HEK293 (cell line): ENCODE results near the gene CXXC5.
A peak's percentile ranks its signal among the peaks of the same experiment; 100 is the strongest.

ENCODE experiments used
- CTCF ChIA-PET: fragments of 350-600 bp; formaldehyde crosslinking; extraction: SDS; loops from one replicate; lab custom pipeline; 2021; ENCODE audit warnings: antibody characterized with exemption; lab: Yijun Ruan, JAX
- POLR2A ChIA-PET: fragments of 300-600 bp; formaldehyde crosslinking; extraction: SDS; loops from one replicate; lab custom pipeline; 2020; ENCODE audit warnings: antibody characterized with exemption, inconsistent platforms; lab: Yijun Ruan, JAX
- H3K27ac ChIP-seq: fragments of 200-500 bp; sonication (Bioruptor generic); 2 replicates; pipeline ENCODE4 v1.5.1; 2014; ENCODE audit warnings: low read depth, low read length, control low read depth, inconsistent platforms; ENCODE audit errors: extremely low read depth
- H3K36me3 ChIP-seq, 2 experiments: fragments of 200-500 bp in 1 of 2; sonication (Bioruptor generic) in 1 of 2; 1 replicate in 1 of 2; 2 replicates in 1 of 2; pipeline ENCODE4 v1.5.1; 2014 to 2017; ENCODE audit warnings: inconsistent platforms in 2 of 2, low read length in 2 of 2; ENCODE audit not compliant: control insufficient read depth in 2 of 2, insufficient read depth in 1 of 2
- H3K4me1 ChIP-seq: fragments of 200-500 bp; sonication (Bioruptor generic); 2 replicates; pipeline ENCODE4 v1.5.1; 2014; ENCODE audit warnings: mild to moderate bottlenecking, low read length, inconsistent platforms; ENCODE audit not compliant: control insufficient read depth, insufficient read depth
- H3K4me3 ChIP-seq: 2 replicates; pipeline ENCODE4 v1.5.1; 2011; ENCODE audit warnings: low read depth, mild to moderate bottlenecking, control low read depth, low read length, moderate library complexity
- H3K9me3 ChIP-seq: fragments of 200-500 bp; sonication (Bioruptor generic); 2 replicates; pipeline ENCODE4 v1.5.1; 2014; ENCODE audit warnings: low read depth, low read length, inconsistent platforms; ENCODE audit not compliant: control insufficient read depth, insufficient read depth
- BCL6B ChIP-seq: fragments of 450-650 bp; formaldehyde crosslinking; IDR thresholded peaks from 2 replicates; pipeline ENCODE4 v1.5.1; 2017; ENCODE audit warnings: missing biosample characterization, missing genetic modification characterization
- EGR2 ChIP-seq: fragments of 450-650 bp; formaldehyde crosslinking; IDR thresholded peaks from 2 replicates; pipeline ENCODE4 v1.5.1; 2016; ENCODE audit warnings: low read depth, missing biosample characterization, missing genetic modification characterization
- MZF1 ChIP-seq: fragments of 450-650 bp; formaldehyde crosslinking; IDR thresholded peaks from 2 replicates; pipeline ENCODE4 v1.5.1; 2017; ENCODE audit warnings: missing biosample characterization, missing genetic modification characterization, borderline replicate concordance
- SP7 ChIP-seq: fragments of 450-650 bp; formaldehyde crosslinking; IDR thresholded peaks from 2 replicates; pipeline ENCODE4 v1.5.1; 2016; ENCODE audit warnings: missing biosample characterization, missing genetic modification characterization
- ZFP41 ChIP-seq: fragments of 450-650 bp; formaldehyde crosslinking; IDR thresholded peaks from 2 replicates; pipeline ENCODE4 v1.5.1; 2016; ENCODE audit warnings: missing biosample characterization, missing genetic modification characterization, borderline replicate concordance
- ZNF114 ChIP-seq: fragments of 450-650 bp; formaldehyde crosslinking; IDR thresholded peaks from 2 replicates; pipeline ENCODE4 v1.5.0; 2017; ENCODE audit warnings: missing biosample characterization, missing genetic modification characterization
- ZNF19 ChIP-seq: fragments of 450-650 bp; formaldehyde crosslinking; IDR thresholded peaks from 2 replicates; pipeline ENCODE4; 2016; ENCODE audit warnings: missing biosample characterization, missing genetic modification characterization, low read depth
- ZNF335 ChIP-seq: fragments of 450-650 bp; formaldehyde crosslinking; conservative IDR thresholded peaks from 2 replicates; pipeline ENCODE4 v1.5.1; 2016; ENCODE audit warnings: missing biosample characterization, missing genetic modification characterization
- ZNF341 ChIP-seq: fragments of 450-650 bp; formaldehyde crosslinking; IDR thresholded peaks from 2 replicates; pipeline ENCODE4; 2016; ENCODE audit warnings: low read depth, missing biosample characterization, missing genetic modification characterization
- ZNF404 ChIP-seq: fragments of 450-650 bp; formaldehyde crosslinking; IDR thresholded peaks from 2 replicates; pipeline ENCODE4 v1.5.1; 2017; ENCODE audit warnings: missing biosample characterization, missing genetic modification characterization
- ZNF426 ChIP-seq: fragments of 450-650 bp; formaldehyde crosslinking; IDR thresholded peaks from 2 replicates; pipeline ENCODE4 v1.5.1; 2017; ENCODE audit warnings: missing biosample characterization, missing genetic modification characterization, mild to moderate bottlenecking, inconsistent platforms, moderate library complexity
- ZNF585B ChIP-seq: fragments of 450-650 bp; formaldehyde crosslinking; IDR thresholded peaks from 2 replicates; pipeline ENCODE4 v1.5.1; 2016; ENCODE audit warnings: missing biosample characterization, missing genetic modification characterization
- ZNF600 ChIP-seq: fragments of 450-650 bp; formaldehyde crosslinking; IDR thresholded peaks from 2 replicates; pipeline ENCODE4 v1.5.1; 2016; ENCODE audit warnings: missing biosample characterization, missing genetic modification characterization
- ZNF654 ChIP-seq: fragments of 450-650 bp; formaldehyde crosslinking; IDR thresholded peaks from 2 replicates; pipeline ENCODE4 v1.5.1; 2016; ENCODE audit warnings: low read depth, missing biosample characterization, missing genetic modification characterization
- ZNF692 ChIP-seq: fragments of 450-650 bp; formaldehyde crosslinking; IDR thresholded peaks from 2 replicates; pipeline ENCODE4 v1.5.1; 2016; ENCODE audit warnings: missing biosample characterization, missing genetic modification characterization
- ZNF707 ChIP-seq: fragments of 450-650 bp; formaldehyde crosslinking; IDR thresholded peaks from 2 replicates; pipeline ENCODE4 v1.5.1; 2016; ENCODE audit warnings: missing biosample characterization, missing genetic modification characterization
- ZSCAN4 ChIP-seq: fragments of 450-650 bp; formaldehyde crosslinking; IDR thresholded peaks from 2 replicates; pipeline ENCODE4 v1.5.1; 2017; ENCODE audit warnings: missing biosample characterization, missing genetic modification characterization
- TF ChIP-seq, protein P1 (sequence below): fragments of 450-650 bp; formaldehyde crosslinking; IDR thresholded peaks from 2 replicates; pipeline ENCODE4 v1.5.1; 2016; ENCODE audit warnings: missing biosample characterization, missing genetic modification characterization, low read depth
- TF ChIP-seq, protein P2 (sequence below): fragments of 450-650 bp; formaldehyde crosslinking; IDR thresholded peaks from 2 replicates; pipeline ENCODE4 v1.5.1; 2016; ENCODE audit warnings: missing biosample characterization, missing genetic modification characterization, borderline replicate concordance
- TF ChIP-seq, protein P3 (sequence below): fragments of 450-650 bp; formaldehyde crosslinking; IDR thresholded peaks from 2 replicates; pipeline ENCODE4 v1.5.1; 2017; ENCODE audit warnings: missing biosample characterization, missing genetic modification characterization

The CXXC5 gene

GRCh38 chr5:139677736-139678613 lies 29.8 kb downstream of the CXXC5 start:
- peaks cover 0 to 18% of the 10 kb centered on the region in 2 experiments; a peak in 1 of 3 replicates for H3K36me3 ChIP-seq
- POLR2A ChIA-PET, result interaction anchor here (0.5 to 1.2 kb wide), 2 partner anchors 10 to 20 kb away, joined by 4 to 9 read pairs; no protein-coding TSS in a partner anchor

GRCh38 chr5:139678751-139679750 lies 30.9 kb downstream of the CXXC5 start:
- POLR2A ChIA-PET, result interaction anchor here (1.2 kb wide), 1 partner anchor 21 kb away, joined by 9 read pairs; no protein-coding TSS in a partner anchor
- no peaks in the 10 kb centered on the region for H3K4me1 ChIP-seq
- CTCF ChIA-PET, result interaction anchor here (0.6 to 1.2 kb wide), 3 partner anchors 45 to 86 kb away, joined by 3 to 4 read pairs (median 3); no protein-coding TSS in a partner anchor
- H3K4me3 ChIP-seq, result no peak overlapping the region
- no peak overlapping the region for H3K27ac ChIP-seq
- no peaks in the 10 kb centered on the region for H3K9me3 ChIP-seq
- peaks cover 0 to 19% of the 10 kb centered on the region in 2 experiments; a peak in 1 of 3 replicates for H3K36me3 ChIP-seq
- TF ChIP-seq, protein P1, sequence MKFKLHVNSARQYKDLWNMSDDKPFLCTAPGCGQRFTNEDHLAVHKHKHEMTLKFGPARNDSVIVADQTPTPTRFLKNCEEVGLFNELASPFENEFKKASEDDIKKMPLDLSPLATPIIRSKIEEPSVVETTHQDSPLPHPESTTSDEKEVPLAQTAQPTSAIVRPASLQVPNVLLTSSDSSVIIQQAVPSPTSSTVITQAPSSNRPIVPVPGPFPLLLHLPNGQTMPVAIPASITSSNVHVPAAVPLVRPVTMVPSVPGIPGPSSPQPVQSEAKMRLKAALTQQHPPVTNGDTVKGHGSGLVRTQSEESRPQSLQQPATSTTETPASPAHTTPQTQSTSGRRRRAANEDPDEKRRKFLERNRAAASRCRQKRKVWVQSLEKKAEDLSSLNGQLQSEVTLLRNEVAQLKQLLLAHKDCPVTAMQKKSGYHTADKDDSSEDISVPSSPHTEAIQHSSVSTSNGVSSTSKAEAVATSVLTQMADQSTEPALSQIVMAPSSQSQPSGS (tag by site-specific recombination), result no peak
- peak; percentile 91 for TF ChIP-seq EGR2 (tag by site-specific recombination)
- TF ChIP-seq ZNF114 (tag by site-specific recombination), result no peak
- TF ChIP-seq ZNF19 (tag by site-specific recombination), result no peak
- peak; percentile 36; the same call in 1 of the 2 replicates for TF ChIP-seq ZSCAN4 (tag by site-specific recombination)
- 0 out of 2 replicates have a peak, but pooled peaks have one; percentile 46 for TF ChIP-seq ZNF692 (tag by site-specific recombination)
- TF ChIP-seq ZNF335, result no peak

More at GRCh38 chr5:139677736-139678613, 29.8 kb downstream of the CXXC5 start:
- Histone ChIP-seq H3K4me3 (no peak overlapping the region), H3K27ac (no peak overlapping the region), H3K9me3 (no peaks in the 10 kb centered on the region), H3K4me1 (no peaks in the 10 kb centered on the region)
- CTCF ChIA-PET, result interaction anchor here (1.2 kb wide), 1 partner anchor 88 kb away, joined by 4 read pairs; no protein-coding TSS in a partner anchor
- TF ChIP-seq, protein P2, sequence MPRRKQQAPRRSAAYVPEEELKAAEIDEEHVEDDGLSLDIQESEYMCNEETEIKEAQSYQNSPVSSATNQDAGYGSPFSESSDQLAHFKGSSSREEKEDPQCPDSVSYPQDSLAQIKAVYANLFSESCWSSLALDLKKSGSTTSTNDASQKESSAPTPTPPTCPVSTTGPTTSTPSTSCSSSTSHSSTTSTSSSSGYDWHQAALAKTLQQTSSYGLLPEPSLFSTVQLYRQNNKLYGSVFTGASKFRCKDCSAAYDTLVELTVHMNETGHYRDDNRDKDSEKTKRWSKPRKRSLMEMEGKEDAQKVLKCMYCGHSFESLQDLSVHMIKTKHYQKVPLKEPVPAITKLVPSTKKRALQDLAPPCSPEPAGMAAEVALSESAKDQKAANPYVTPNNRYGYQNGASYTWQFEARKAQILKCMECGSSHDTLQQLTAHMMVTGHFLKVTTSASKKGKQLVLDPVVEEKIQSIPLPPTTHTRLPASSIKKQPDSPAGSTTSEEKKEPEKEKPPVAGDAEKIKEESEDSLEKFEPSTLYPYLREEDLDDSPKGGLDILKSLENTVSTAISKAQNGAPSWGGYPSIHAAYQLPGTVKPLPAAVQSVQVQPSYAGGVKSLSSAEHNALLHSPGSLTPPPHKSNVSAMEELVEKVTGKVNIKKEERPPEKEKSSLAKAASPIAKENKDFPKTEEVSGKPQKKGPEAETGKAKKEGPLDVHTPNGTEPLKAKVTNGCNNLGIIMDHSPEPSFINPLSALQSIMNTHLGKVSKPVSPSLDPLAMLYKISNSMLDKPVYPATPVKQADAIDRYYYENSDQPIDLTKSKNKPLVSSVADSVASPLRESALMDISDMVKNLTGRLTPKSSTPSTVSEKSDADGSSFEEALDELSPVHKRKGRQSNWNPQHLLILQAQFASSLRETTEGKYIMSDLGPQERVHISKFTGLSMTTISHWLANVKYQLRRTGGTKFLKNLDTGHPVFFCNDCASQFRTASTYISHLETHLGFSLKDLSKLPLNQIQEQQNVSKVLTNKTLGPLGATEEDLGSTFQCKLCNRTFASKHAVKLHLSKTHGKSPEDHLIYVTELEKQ, result no peak
- TF ChIP-seq SP7 (tag by site-specific recombination) (0 out of 2 replicates have a peak, but pooled peaks have one; percentile 17), BCL6B (tag by site-specific recombination) (no peak), ZNF426 (tag by site-specific recombination) (no peak), ZNF654 (tag by site-specific recombination) (no peak), ZNF707 (tag by site-specific recombination) (no peak), MZF1 (tag by site-specific recombination) (no peak), ZNF404 (no peak), ZNF341 (tag by site-specific recombination) (peak; percentile 92), ZFP41 (no peak), ZNF600 (tag by site-specific recombination) (peak; percentile 95), ZNF585B (tag by site-specific recombination) (no peak)
- TF ChIP-seq, protein P3, sequence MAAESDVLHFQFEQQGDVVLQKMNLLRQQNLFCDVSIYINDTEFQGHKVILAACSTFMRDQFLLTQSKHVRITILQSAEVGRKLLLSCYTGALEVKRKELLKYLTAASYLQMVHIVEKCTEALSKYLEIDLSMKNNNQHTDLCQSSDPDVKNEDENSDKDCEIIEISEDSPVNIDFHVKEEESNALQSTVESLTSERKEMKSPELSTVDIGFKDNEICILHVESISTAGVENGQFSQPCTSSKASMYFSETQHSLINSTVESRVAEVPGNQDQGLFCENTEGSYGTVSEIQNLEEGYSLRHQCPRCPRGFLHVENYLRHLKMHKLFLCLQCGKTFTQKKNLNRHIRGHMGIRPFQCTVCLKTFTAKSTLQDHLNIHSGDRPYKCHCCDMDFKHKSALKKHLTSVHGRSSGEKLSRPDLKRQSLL (tag by site-specific recombination), result no peak
